CD4-positive, alpha-beta T cell treated with Interleukin-4 for 1 hour (primary cell): Measurements from ENCODE around the gene NUAK2.

ENCODE experiments used
- DNase-seq, 2 donors: peaks; one replicate each; pipeline ENCODE4 v3.0.0-alpha.2; 2020 to 2022

The NUAK2 gene

DNA sequence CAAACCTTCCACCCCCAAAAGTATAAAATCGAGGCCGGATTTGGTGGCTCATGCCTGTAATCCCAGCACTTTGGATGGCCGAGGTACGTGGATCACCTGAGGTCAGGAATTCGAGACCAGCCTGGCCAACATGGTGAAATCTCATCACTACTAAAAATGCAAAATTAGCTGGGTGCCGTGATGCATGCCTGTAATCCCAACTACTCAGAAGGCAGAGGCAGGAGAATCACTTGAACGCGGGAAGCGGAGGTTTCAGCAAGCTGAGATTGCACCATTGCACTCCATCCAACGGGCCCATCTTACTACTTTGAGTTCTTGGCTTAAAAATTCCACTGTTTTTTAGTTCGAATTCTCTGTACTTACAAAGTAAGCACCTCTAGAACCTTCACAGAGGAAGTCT lies 24.2 kb upstream of the NUAK2 start:
- DNase-seq: no peak

DNA sequence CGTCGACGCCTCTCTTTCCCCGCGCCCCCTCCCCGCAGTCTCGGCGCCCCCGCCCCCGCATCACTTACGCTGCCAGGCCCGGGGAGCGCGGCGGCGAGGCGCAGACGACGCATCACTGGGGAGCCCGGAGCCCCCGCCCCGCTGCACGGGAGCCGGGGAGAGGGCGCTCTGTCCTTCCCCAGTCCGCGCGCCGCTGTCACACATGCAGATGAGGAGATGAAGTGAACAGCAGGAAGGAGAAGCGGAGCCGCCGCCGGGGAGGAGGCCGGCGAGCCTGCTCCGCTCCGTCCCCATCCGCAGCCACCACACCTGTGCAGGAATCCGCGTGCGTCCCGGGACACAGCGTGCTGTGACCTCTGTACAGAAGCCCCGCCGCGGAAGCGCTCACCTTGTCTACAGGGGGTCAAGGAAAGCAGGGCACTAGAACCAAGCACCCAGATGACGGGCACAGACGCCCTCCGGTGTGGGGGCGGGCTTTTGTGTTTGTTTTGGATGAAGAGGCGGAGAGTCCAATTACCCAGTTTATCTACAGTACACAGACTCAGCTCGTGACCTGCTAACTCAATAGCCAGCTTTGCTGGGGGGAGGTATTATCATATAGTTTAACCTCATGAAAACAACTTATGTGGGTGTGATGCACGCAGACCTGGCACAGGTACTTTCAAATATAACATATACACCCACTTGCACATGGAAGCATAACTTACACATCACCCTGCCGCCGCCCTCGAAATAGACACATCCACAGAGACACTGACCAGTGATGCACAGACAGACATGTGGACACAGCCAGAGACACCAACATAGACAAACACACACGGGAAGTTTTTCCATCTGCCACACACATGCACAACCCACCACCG lies 22.8 kb upstream of the NUAK2 start:
- DNase-seq: peak; percentile 26 to 31

DNA sequence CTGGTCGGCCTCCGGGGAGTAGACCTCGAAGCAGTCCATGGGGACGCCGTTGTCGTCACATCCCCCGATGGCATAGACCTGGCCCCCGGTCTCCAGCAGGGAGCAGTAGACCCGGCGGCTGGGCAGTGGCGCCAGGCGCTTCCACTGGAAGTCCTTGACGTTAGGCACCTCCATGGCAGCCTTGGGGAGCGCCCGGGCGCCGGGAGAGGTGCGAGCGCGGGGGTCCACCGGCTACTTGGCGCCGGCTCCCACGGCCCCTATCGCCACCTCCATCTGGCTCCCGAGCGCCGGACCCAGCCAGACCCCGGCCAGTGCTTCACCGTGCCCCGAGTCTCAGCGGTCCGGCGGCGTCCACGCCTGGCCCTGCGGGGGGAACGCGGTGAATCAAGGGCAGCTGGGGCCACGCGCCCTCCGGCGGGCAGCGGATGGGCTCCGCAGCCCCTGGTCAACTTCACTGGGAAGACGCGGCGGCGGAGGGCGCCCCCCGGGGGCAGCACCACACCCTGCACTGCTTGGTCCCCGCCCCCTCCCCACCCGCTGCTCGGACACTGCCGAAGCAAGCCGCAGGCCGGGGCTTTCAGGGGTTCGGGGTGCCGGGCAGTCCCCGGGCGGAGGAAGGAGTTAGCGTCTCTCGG lies 22.0 kb upstream of the NUAK2 start:
- no peak for DNase-seq

DNA sequence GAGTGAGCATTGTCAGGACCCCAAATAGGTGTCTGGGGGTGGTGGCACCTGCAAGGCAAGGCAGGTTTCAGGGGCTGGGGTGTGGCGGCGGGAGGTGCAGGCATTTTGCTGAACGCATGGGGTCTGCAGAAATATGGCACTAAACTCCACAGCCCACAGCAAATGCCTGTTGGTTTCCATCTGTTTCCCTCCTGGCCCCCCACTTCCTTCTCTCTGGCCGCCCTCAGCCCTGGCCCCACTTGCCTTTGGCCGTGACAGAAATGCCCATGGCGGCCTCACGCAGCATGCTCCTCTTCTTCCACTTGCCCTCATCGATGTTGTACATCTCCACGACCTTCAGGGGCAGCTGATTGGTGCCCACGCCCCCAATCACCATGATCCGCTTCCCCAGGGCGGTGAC lies 21.4 kb upstream of the NUAK2 start:
- no peak for DNase-seq

DNA sequence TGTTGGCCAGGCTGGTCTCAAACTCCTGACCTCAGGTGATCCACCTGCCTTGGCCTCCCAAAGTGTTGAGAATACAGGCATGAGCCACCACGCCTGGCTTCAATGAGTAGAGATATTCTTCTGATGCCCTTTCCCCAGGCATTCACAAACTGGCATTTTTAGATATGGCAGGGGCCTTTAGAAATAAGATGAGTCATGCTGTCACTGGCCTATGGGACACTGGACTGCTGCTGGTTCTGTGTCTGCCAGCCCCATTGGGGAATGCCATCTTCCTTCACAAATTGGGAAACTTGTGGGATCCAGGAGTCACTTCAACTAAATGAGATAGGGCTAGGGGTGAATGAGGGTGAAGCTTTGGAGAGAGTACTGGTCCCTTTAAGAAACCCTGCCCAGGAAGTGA lies 19.1 kb upstream of the NUAK2 start:
- DNase-seq: no peak

DNA sequence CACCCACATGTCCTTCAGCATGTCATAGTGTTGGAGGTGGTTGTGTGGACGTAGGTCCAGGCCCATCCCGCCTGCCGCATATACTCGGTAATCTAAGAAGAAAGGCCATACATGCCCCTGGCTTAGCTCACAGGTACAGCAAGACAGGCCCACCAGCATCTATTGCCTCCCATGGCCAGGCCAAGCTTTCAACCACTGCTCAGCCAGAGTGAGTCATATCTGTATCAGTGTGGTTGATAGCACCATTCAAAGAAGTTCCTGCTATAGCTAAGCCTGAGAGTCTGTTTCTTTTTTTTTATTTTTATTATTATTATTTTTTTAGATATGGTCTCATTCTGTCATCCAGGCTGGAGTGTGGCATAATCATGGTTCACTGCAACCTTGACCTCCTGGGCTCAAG lies 18.2 kb upstream of the NUAK2 start:
- DNase-seq: no peak

DNA sequence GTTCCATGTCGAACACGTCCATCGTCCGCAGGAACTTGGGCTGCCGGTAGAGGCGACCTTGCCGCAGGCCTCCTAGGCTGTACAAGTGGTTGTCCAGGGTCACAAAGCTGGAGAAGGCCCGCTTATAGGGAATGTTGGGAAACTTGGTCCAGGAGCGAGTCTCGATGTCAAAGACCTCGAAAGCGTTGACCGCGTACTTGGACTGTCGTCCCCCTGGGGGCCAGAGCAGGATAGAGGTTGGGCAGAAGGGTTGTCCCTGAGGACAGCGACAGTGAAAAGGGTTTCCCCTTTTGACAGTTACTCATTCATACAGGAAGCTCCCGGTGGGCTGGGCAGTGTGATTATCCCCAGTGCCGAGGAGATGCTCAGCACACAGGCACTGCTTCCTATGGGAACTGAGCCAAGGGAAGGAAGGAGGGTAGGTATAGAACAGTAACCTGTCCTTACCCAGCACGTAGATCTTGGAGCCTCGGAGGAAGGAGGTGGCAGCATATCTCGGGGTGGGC lies 17.7 kb upstream of the NUAK2 start:
- no peak for DNase-seq

DNA sequence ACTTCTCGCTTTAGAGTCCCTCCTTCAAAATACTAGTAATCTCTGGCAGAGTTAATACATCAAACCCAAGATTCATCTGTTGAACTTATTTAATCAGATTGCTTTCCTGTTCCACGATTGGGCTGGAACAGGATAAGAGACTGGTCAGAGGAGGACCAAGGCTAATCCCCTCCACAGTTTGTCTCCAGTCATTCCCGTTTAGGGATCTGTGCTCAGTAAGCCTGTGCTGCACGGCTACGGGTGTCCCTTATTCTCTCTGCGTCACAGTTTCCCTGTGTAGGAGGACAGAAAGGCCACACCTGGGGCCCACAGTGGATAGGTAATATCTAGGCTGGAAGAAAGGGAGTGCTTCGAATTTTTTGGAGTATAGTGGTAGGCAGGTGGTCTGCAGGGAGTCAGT lies 16.5 kb upstream of the NUAK2 start:
- no peak for DNase-seq

DNA sequence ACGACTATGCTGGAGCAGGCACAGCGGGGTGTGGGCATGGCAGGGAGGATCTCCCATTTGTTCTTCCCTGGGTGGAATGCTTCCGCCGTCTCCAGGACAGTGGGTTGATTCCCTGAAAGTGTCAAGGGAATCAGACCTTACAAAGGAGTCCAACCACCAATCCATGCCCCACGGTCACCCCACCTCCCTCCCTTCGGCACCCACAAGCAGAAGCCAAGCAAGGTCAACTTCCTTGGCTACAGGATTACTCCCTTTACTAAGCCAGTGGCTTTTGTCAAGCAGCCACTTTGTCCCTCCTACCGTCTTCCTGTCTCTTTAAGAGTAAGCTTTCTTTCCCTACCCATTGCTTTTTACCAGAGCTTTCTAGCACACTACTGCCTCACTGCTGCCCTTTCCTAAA lies 15.9 kb upstream of the NUAK2 start:
- no peak for DNase-seq

DNA sequence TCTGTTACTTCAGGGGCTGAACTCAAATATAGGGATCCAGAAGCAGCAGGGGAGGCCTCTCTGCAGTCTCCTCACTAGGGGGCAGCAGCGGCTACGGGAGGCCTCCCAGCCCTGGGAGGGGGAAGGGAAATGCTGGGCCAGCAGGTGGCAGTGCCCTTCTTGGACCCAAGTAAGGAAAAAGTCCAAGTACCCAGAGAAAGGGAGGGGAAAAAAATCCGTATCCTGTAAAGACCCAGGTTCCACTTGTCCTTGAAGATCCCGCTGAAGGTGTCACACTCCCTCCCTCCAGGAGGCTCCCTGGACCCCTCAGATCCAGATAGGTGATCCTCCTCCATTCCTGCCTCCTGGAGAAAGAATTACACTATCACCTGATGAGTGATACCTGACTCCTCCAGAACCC lies 14.1 kb upstream of the NUAK2 start:
- peak; percentile 79 to 80 for DNase-seq

DNA sequence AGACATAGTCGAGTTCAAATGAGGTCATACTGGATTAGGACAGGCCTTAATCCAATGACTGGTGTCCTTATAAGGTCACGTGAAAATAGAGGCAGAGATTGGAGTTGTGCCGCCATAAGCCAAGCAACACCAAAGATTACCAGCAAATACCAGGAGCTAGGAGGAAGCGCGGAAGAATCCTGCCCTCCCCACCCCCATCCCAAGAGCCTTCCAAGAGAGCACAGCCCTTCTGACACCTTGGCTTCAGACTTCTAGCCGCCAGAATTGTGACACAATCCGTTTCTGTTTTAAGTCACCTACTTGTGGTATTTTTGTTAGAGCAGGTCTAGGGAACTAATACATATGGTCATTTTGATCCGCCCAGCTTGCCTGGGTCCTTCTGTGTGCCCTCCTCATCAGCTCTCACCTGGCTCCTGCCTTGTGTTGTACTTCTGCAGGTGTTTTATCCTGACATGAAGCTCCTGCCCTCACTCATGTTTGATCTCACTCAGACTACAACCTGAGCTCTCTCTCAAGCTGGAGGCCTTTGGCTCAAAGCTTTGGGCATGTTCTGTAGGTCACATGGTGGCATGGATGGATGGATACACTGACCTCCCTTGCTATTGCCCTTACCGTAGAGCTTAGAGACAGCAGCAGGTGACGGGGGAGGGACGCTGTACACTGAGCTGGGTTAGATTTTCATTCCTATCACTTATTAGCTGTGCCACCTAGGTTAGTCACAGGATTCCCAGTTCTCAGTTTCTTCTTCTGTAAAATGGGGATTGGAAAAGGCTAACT lies 10.7 kb upstream of the NUAK2 start:
- no peak for DNase-seq

DNA sequence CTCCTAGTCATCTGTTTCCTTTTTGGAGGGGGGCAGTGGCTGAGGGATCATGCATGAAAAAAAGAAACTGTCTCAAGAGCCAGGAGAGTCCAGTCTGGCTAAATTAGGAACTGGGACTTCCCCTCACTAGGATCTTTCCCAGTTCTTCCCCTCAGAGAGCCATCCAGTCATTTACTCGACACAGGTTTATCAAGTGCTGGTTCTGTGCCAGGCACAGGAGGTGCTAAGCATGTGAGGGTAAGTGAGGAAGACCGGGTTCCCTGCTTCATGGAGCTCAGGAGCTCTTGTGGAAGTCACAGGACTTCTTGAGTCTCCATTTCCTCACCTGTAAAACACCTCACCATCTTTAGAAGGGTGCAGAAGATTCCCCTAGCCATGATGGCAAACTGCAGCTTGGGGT lies 8.6 kb upstream of the NUAK2 start:
- DNase-seq: no peak

DNA sequence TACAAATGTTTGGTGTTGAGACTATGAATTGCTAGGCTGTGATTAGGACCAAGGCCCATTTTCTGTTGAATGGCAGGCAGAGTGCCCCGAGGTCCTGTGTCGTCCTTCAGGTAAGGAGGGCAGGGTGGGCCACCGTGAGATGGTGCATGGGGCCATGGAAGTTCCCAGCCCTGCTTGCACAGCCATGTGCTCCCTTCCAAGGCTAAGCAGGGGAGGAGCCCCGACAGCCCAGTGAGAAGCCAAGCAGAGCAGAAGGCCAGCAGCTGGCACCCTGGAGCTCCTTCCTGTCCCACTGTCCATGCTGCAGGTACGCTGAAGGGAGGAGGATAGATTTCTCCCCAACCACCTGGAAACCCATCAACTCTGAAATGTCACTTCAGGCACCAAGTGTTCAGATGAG lies 8.2 kb upstream of the NUAK2 start:
- DNase-seq: no peak

DNA sequence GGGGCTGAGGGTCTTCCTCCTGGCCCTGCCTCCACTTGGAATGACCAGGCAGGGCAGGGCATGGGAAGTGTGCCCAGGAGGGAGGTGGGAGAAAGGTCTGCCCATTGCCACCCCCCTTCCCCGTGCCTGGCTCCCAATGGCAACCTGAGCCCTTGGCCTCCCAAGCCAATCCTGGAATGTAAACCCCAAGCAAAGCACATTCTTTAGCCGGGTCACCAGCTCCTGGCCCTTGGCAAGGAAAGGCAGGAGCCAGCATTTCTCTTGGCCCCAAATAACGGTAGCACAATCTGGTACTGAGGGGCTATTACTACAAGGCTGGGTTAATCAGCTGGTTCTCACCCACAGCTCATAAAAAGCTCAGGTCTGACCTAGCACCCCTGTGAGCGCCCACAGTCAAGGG lies 6.9 kb upstream of the NUAK2 start:
- DNase-seq: no peak

DNA sequence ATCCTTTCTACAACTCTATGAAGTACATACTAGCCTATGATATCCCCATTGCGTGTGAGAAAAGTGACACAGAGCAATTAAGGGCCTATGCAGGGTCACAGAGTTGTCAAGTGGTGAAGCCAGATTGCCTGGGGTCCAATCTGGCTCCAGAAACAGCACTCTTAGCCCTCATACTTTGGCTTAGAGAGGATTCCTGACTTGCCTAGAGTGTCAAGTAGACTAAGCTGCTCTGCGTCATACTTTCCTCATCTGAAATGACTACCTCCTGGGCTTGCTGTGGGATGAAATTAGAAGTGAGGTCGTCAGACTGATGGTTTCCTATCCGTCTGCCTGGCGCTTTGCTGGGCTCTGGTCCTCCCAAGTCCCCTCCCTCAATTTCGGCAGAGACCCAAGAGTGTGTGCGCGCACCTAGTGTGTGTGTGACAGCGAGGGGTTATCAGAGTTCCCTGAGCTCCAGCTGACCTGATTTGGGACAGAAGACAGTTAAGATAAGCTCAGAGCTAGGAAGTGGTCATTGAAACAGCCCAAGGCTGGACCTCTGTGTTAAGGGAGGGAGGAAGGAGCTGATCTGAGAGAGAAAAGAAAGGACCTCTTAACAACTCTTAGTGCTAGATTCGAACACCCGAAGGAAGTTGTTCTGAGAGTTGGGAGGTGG lies 5.4 kb upstream of the NUAK2 start:
- no peak for DNase-seq

DNA sequence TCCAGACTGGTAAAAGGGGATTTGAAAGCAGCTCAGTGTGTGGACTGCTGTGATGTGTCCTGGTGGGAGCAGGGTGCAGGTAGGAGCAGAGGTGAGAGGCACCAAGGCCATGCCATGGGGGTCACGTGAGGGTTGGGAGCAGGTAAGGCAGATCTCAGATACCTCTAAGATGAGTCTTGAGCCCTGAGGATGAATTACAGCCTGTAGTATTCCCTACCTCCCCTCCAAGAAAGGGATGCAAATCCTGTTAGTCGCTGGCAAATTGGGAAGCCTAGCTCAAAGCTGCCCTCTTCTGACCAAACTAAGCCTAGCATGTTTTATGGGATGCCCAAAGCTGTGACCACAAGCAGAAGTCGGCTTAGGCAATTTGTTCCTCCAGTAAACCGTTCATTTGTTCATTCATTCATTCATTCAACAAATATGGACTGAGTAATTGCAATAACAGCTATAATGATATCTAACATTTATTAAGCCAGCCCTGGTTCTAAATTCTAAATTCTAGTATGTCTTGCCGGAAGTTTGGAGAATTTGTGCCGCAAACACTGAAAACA lies 3.9 kb upstream of the NUAK2 start:
- DNase-seq: peak; percentile 72 to 78

DNA sequence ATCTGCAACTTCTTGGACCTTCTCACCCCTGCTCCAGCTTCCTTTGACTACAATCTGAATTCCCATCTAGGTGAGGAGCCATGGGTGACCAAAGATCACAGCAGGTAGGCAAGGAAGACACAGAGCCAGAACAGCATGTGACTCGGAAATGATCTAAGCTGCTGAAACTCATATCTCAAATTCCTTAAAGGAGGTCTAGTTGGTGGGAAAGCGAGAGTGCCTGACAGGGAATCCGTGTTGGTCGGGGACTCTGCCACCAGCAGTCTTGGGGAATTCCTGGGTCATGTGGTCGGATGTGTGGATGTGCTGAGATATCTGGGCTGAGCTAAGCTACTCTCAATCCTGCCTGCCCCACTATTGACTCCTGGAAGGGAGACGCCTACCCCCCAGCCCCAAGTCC lies 3.2 kb upstream of the NUAK2 start:
- no peak for DNase-seq

DNA sequence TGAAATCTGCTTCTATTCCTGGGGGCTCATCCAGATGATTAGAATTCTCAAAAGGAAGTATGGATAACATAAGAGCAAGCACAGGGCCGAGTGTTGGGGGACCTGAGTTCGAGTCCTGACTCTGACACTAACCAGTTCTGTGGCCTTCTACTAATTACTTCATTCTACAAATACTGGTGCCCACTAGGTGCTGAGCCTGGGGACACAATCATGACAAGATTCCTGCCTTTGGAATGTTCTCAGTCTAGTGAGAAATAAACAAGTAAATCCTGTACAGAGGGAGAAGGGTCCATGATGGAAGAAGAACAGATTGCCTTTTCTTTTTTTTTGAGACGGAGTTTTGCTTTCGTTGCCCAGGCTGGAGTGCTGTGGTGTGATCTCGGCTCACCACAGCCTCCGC lies 2.2 kb upstream of the NUAK2 start:
- DNase-seq: no peak

DNA sequence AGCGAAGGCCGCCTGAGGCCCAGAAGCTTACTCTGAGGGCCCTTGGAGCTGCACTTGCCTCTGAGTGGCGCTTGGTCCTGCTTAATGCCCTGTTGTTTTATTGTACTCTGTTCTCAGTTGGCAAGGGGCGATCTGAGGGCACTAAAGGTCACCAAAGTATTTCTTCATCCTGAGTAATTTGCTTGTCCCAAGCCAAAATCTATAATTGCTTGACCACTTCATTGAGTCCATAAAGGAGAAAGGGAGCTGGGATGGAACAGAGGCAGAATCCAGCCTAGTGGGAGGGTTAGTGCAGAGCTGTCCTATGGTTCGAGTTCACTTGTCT lies 376 bp upstream of the NUAK2 start:
- no peak for DNase-seq

DNA sequence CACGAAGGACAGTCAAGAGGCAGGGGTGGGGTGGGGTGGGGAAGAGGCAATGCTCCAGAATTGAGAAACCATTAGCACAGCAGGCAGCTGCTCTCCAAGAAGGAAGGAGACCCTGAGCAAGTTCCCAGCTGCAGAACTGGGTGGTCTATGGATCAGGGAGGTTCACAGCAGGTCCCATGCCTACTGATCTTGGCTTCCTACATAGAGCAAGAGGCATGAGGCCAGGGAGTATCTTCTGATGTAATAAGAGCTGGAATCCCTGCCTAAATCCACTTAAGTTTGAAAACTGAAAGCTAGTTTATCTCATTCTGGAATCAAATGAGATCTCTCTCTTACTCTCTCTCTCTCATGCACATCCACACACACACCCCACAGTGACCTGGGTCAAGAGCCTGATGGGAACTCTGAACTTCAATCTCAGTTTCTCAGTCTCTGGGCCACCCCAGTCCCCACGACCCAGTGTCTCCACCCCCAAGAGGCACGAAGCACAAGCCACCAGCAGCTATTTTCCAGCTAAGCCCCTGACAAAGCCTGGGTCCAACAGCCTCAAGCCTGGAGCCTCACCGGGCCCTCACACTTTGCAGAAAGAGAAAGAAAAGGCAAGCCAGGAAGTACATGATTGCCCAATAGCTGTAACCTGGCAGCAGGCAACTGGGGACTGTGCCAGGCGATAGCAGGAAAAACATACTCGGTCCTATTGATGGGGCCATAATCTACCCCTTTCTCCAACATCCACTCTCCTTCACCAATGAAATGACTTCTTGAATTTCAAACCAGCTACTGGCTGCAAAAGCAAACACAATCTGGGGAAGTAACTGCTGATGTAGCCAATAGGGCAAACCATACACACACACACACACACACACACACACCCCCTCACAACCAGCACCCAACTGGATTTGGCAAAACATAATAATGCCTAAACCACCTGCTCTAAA lies 2.2 kb downstream of the NUAK2 start:
- peak; percentile 22 to 41 for DNase-seq

DNA sequence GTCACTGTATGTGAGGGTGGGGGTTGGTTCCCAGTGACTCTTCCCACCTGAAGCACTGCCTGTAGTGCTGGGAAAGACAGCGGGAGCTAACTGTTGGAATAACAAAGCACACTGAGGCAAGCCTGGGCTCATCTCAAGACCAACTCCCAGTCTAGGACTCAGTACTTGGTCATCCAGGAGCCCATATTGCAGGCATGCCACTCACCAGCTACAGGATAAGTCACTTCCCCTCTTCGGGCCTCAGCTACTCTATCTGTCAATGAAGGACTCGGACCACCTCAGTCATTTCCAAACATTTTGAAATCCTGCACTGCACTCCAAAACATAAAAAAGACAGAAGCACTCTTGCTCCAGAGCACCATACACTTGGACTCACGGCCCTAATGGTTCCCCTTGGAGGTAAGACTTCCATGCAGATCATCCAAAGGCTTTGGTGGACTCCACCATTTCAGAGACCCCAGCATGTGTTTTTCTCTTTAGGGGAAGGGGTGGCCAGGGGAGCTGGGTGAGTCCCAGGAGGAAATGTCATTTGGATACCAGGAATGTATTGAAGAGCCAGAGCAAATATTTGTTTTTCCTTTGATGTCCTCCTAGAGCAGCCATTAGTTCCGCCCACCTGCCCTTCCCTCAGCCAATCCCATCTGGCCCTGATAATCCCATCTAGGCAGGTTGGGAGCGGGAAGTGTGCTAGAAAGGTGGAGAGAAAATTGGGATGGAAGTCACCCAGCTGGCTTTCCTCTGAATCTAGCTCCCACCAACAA lies 3.1 kb downstream of the NUAK2 start:
- no peak for DNase-seq
